Lower lobe of right lung (tissue), 2 donors: ENCODE measurements around the gene RCOR1. TPM values are rescaled to one million over a fixed set of nuclear protein-coding genes. Genes with fewer than 3 reads are reported as not detected.
"Not testable (repeated sequence)": the region's sequence is repeated elsewhere in the genome, so short reads cannot be mapped to it uniquely, and the experiment has no call there.

Source experiments
- ATAC-seq, 2 donors: fragments of 200-7000 bp; cut with Tn5 transposase; one replicate each; pipeline ENCODE4 v1.9.1; 2020 to 2022; ENCODE audit warnings: mild to moderate bottlenecking in 2 of 2, moderate library complexity in 2 of 2
- DNase-seq: peaks from one replicate; pipeline ENCODE4 v3.0.0-alpha.2; 2020
- H3K27ac ChIP-seq: fragments of 200-600 bp; one replicate; pipeline ENCODE4 v1.8.0; 2022
- H3K27me3 ChIP-seq: fragments of 200-600 bp; one replicate; pipeline ENCODE4 v1.8.0; 2022; ENCODE audit warnings: low read depth
- H3K36me3 ChIP-seq: fragments of 200-600 bp; one replicate; pipeline ENCODE4 v1.8.0; 2022; ENCODE audit warnings: mild to moderate bottlenecking
- H3K4me1 ChIP-seq: fragments of 200-600 bp; one replicate; pipeline ENCODE4 v1.8.0; 2022
- H3K4me3 ChIP-seq: fragments of 200-600 bp; one replicate; pipeline ENCODE4 v1.8.0; 2022; ENCODE audit warnings: mild to moderate bottlenecking
- H3K9me3 ChIP-seq: fragments of 200-600 bp; one replicate; pipeline ENCODE4 v1.8.0; 2022
- CTCF ChIP-seq: fragments of 200-600 bp; IDR thresholded peaks from one replicate; pipeline ENCODE4 v1.8.0; 2022; ENCODE audit warnings: antibody characterized with exemption, mild to moderate bottlenecking
- intact Hi-C: fragments of 100-400 bp; cut with DNase I; formaldehyde crosslinking; loops from one replicate; pipeline ENCODE4 v1.11.0; 2022
- total RNA-seq: library from RNA; stranded (reverse); fragmentation: NEBNext Ultra II Directional; extraction: Animal tissue kit (Norgen Biotek cat#: 25700); gene quantifications from one replicate; pipeline ENCODE4 v1.2.1, GENCODE V29; 2021
- donor health status: DM: no; HTN: yes; CAD: no; lungs with severe emphysema.

RCOR1 gene
- total RNA-seq, 1 donor from 2014 or later = 53.6 TPM

DNA sequence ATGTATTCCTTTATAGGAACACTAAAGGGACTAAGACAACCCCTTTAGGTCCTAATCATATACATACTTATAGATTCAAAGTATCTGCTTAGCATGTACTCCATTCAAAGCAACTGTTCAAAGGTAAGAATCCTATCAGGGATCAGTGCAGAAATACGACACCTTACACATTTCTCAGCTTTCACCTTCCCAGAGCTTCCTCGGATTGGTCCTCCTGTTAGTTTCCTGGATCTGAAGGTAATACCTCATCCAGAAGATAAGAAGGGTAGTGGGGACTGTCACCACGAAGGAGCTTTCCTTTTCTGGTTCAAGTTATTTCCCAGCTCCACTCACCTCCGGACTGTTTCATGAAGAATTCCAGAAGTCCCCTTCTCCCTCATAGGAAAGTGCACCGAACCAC lies 38.0 kb downstream of the RCOR1 start:
- Histone ChIP-seq H3K4me1 (peaks cover 32% of the 10 kb centered on the region), H3K9me3 (no peaks in the 10 kb centered on the region), H3K27me3 (no peaks in the 10 kb centered on the region), H3K27ac (no peak overlapping the region), H3K36me3 (no peaks in the 10 kb centered on the region), H3K4me3 (no peak overlapping the region)
- intact Hi-C loops = no loop called here
- DNase-seq (no peak), ATAC-seq (no peak)
- no peak for TF ChIP-seq CTCF

GRCh38 chr14:102630881-102631280 lies 38.4 kb downstream of the RCOR1 start:
- Histone ChIP-seq H3K9me3 (no peaks in the 10 kb centered on the region), H3K4me3 (no peak overlapping the region), H3K27me3 (no peaks in the 10 kb centered on the region), H3K4me1 (peaks cover 32% of the 10 kb centered on the region), H3K36me3 (no peaks in the 10 kb centered on the region), H3K27ac (no peak overlapping the region)
- ATAC-seq (peak in 1 of 2 donors; percentile 16), DNase-seq (no peak)
- TF ChIP-seq CTCF = no peak
- intact Hi-C loops = no loop called here

- H3K4me1 ChIP-seq = peaks cover 22% of the 10 kb centered on the region
- ATAC-seq (no peak), DNase-seq (no peak)
- H3K4me3 ChIP-seq = no peak overlapping the region
- no peaks in the 10 kb centered on the region for H3K36me3 ChIP-seq
- H3K27ac ChIP-seq = no peak overlapping the region
- intact Hi-C loops = no loop called here
- no peaks in the 10 kb centered on the region for H3K27me3 ChIP-seq
- no peak for TF ChIP-seq CTCF
- no peaks in the 10 kb centered on the region for H3K9me3 ChIP-seq
These were observed 41.6 kb downstream of the RCOR1 start for GRCh38 chr14:102633906-102634595.

GRCh38 chr14:102639611-102640010 lies 47.2 kb downstream of the RCOR1 start:
- H3K4me3 ChIP-seq, H3K36me3 ChIP-seq, intact Hi-C loops, H3K9me3 ChIP-seq, H3K27ac ChIP-seq, DNase-seq, H3K27me3 ChIP-seq, ATAC-seq: not testable (repeated sequence)
- H3K4me1 ChIP-seq = peaks cover 16% of the 10 kb centered on the region

DNA sequence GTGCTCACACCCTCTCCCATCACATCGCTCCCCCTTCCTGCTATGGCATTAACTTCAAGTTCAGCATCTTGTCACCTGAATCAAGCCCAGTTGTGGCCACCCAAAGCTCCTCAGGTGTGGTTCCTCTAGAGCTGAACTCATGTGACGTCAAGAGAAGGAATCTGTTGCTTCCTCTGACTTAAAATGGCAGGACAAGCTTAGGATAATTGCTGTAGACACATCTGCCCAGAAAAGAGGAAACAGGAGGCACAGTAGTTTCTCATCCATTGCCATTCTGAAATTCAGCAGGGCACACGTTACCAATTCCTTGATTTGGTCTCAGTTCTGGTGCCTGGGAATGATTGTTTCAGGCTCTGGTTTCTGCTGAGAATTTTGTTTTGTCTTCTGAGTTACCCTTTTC lies 52.1 kb downstream of the RCOR1 start:
- H3K27me3 ChIP-seq = no peaks in the 10 kb centered on the region
- H3K4me3 ChIP-seq = no peak overlapping the region
- ATAC-seq (no peak), DNase-seq (no peak)
- no peak overlapping the region for H3K27ac ChIP-seq
- TF ChIP-seq CTCF = no peak
- intact Hi-C loops = no loop called here
- no peaks in the 10 kb centered on the region for H3K9me3 ChIP-seq
- no peaks in the 10 kb centered on the region for H3K36me3 ChIP-seq
- H3K4me1 ChIP-seq = peaks cover 43% of the 10 kb centered on the region

GRCh38 chr14:102645746-102646440 lies 53.4 kb downstream of the RCOR1 start:
- H3K27ac ChIP-seq = no peak overlapping the region
- H3K27me3 ChIP-seq = no peaks in the 10 kb centered on the region
- no peak overlapping the region for H3K4me3 ChIP-seq
- no peak for DNase-seq
- no peaks in the 10 kb centered on the region for H3K36me3 ChIP-seq
- peak; percentile 42 to 53 for ATAC-seq
- H3K9me3 ChIP-seq = no peaks in the 10 kb centered on the region
- H3K4me1 ChIP-seq = peaks cover 39% of the 10 kb centered on the region
- intact Hi-C loops = no loop called here
- no peak for TF ChIP-seq CTCF
